Stimulated activated CD8-positive, alpha-beta memory T cell treated with anti-CD3 and anti-CD28 coated beads, Interleukin-15, amount 100 ng/mL, for 24 hours (primary cell): ENCODE data around the gene RREB1.
"Not testable (repeated sequence)": the region's sequence is repeated elsewhere in the genome, so short reads cannot be mapped to it uniquely, and the experiment has no call there.

ENCODE experiments used
- DNase-seq: peaks from one replicate; pipeline ENCODE4 v3.0.0-alpha.2; 2020; ENCODE audit warnings: low read depth

The RREB1 gene

GRCh38 chr6:7143476-7143974 lies 35.8 kb downstream of the RREB1 start:
- DNase-seq = no peak

- DNase-seq = no peak
Measured at GRCh38 chr6:7144872-7145584, 37.3 kb downstream of the RREB1 start.

GRCh38 chr6:7145585-7145884 lies 37.8 kb downstream of the RREB1 start:
- DNase-seq = no peak

- no peak for DNase-seq
Measured at GRCh38 chr6:7145885-7146828, 38.4 kb downstream of the RREB1 start.

- DNase-seq = no peak
Measured at GRCh38 chr6:7147051-7147671, 39.4 kb downstream of the RREB1 start.

- no peak for DNase-seq
Measured at GRCh38 chr6:7148100-7148822, 40.5 kb downstream of the RREB1 start.

- no peak for DNase-seq
Measured at GRCh38 chr6:7150381-7151064, 42.8 kb downstream of the RREB1 start.

- no peak for DNase-seq
Measured at GRCh38 chr6:7151381-7151780, 43.6 kb downstream of the RREB1 start.

GRCh38 chr6:7152462-7152861 lies 44.7 kb downstream of the RREB1 start:
- DNase-seq = no peak

GRCh38 chr6:7153789-7154188 lies 46.0 kb downstream of the RREB1 start:
- no peak for DNase-seq

GRCh38 chr6:7154341-7155139 lies 46.8 kb downstream of the RREB1 start:
- DNase-seq = no peak

- no peak for DNase-seq
Measured at GRCh38 chr6:7155871-7156579, 48.3 kb downstream of the RREB1 start.

- no peak for DNase-seq
Measured at GRCh38 chr6:7156643-7157278, 49.0 kb downstream of the RREB1 start.

GRCh38 chr6:7157307-7157706 lies 49.5 kb downstream of the RREB1 start:
- not testable (repeated sequence) for DNase-seq

GRCh38 chr6:7157752-7158616 lies 50.2 kb downstream of the RREB1 start:
- DNase-seq = no peak

- no peak for DNase-seq
Measured at GRCh38 chr6:7159790-7160525, 52.2 kb downstream of the RREB1 start.

- no peak for DNase-seq
Measured at GRCh38 chr6:7161253-7161623, 53.5 kb downstream of the RREB1 start.

GRCh38 chr6:7161845-7162244 lies 54.1 kb downstream of the RREB1 start:
- no peak for DNase-seq
